DMS53 treated with DMSO at 0.1 percent for 48 hours (cell line): ENCODE results near the gene FAM171A1.
"Not testable (repeated sequence)": the region's sequence is repeated elsewhere in the genome, so short reads cannot be mapped to it uniquely, and the experiment has no call there.

ENCODE experiments used
- DNase-seq: peaks from one replicate; lab custom pipeline; 2025; ENCODE audit not compliant: unreplicated experiment; lab: John Stamatoyannopoulos, UW

FAM171A1 gene

DNA sequence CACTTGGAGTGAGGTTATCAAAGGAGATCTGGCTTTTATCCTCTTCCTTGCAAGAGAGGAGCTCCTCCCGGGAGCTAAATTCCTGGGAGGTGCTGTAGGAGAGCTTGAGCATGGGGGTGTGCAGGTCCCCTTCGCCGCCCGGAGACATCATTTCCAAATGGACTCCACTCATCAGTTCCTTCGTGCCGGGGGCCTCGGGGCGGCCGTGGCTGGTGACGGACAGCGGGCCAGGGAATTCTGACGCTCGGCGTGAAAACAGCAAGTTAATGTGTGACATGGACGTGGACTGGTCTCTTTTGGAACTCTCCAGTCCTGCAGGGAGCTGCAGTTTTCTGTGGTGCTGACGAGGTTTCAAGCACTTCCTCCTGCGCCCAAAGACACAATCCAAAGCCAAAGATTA lies 156.9 kb downstream of the FAM171A1 start:
- no peak for DNase-seq

DNA sequence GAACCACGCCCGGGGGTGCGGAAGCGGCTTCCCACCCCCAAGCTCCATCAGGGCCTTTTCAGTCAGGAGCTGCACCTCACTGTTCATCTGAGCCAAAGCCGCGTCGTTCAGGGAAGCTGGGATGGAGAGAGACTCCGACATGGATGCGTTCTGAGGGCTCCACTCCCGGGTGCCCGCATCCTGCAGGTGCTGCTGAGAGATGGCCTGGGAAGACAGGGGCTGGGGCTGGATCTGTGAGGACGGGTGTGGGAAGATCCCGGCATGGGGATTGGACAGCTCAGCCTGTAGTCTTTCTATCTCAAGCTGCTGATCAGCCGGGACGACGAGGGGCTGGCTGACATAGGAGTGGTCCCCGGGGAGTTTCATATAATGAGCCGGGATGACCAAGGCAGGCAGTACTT lies 157.6 kb downstream of the FAM171A1 start:
- no peak for DNase-seq

- no peak for DNase-seq
These were observed 159.6 kb downstream of the FAM171A1 start for GRCh38 chr10:15211464-15211979.

GRCh38 chr10:15210521-15210920 lies 160.6 kb downstream of the FAM171A1 start:
- no peak for DNase-seq

DNA sequence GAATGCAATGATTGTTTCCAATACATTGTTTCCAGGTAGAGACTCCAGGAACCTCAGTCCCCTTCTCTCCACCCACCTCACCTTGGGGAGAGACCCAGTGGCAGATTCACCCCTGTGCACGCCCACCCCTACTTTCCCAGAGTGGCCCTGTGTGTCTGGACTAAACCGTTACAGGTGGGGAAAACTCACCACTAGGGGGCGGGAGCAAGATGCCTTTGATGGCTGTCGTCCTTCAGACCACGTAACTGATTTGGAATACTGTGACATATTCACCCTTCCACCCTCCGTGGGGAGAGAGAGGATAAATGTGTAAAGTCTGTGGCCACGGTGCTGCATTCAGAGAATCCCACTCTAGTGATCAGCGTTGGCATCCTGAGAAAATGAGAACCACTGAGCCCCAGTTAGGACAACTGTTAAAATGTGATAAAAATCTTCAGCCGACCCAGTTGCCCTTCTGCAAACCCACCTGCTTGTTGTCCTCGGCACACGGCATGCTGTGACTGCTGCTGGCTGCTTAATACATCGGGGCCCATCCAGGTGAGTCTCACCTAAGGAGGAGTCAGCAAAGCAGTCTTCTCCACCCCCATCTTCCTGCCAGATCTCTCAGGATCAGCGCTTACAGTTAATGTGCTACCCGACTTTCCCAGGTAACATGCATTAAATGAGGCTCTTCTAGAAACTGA lies 161.1 kb downstream of the FAM171A1 start:
- no peak for DNase-seq

DNA sequence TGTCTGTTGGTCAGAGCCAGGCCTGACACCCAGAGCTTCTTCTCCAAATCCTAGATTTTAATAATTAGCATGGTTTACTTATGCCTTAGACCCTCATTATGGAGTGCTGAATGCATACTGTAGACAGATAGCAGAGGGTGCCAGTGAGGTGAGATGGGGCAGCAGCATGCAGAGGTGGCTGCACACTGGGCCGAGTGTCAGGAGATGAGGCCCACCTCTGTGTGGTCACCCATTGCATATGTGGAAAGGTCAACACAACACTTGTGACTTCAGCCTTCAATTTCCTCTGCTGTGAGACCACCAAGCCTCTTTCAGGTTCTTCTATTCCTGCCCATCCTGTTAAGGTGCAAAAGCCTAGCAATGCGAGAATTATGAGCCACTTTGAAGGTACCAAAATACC lies 162.9 kb downstream of the FAM171A1 start:
- no peak for DNase-seq

- not testable (repeated sequence) for DNase-seq
These were observed 163.7 kb downstream of the FAM171A1 start for GRCh38 chr10:15207410-15207809.

DNA sequence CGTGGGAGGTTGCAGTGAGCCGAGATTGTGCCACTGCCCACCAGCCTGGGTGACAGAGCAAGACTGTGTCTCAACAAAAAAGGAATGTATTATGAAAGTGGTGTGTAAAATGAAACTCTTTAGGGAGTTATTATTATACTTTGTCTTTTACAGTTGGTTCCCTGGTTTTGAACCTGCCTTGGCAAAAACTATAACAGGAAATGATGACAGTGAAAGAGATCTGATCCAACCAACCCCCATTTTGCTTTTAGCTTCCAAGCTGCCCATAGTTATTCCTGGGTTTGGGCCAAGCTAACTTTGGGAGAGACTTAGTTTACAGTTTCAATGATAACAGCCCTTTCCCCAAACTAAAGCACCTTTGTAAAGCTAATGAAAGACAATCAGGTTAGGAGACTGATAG lies 168.4 kb downstream of the FAM171A1 start:
- DNase-seq: no peak

DNA sequence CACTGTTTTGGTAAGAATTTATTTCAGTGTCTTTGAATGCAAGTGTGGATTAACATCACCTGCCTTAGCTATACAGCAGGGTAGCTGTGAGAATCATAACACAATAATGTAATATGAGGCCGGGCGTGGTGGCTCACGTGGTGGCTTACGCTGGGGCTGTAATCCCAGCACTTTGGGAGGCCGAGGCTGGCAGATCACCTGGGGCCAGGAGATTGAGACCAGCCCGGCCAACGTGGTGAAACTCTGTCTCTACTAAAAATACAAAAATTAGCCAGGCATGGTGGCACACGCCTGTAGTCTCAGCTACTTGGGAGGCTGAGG lies 168.8 kb downstream of the FAM171A1 start:
- not testable (repeated sequence) for DNase-seq

DNA sequence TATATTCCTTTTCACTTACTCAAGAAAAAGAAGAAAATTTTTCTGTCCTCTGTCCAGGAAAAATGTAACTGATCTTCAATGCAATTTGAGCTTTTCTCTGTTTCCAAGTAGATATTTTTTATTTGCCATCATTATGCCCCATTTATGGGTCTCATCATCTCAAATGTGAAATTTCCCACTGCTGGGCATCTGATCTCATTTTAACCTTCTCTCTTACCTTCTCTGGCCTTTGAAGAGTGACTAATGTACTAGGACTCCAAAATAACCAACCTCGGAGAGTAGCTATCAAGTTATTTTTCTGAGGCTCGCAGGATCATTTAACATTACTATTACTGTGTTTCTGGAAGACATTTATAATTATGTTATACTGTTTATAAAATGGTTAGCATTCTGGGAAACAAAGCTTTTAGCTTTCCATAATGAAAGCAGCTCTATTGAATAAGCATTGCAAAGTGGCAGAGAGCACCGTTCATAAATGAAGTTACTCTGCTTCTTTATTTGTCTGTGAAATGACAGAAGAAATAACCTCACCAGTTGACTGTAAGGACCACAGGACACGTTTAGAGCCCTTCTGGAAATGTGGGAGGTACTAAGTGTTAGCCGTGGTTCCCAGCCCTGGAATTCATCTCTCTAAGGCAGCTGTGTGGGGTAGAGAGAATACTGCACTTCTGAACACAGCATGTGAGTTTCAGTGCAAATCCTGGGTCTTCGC lies 169.3 kb downstream of the FAM171A1 start:
- no peak for DNase-seq

DNA sequence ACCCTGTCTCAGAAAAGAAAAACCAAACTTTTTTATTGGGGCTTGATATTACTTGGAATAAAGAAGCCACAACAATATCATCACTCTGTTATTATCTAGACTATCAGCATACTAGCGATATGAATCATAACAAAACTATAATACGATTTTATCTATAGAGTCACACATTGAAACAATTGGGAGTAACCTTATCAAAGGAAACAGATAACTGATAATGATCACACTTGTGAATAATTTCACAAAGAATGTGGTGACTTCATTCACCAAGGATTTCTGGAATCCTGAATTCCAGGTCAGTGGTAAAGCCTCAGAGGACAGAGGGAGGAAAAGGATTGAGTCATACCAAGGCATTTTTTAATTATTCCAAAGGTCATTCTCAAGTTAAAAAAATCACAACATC lies 170.5 kb downstream of the FAM171A1 start:
- DNase-seq: no peak

DNA sequence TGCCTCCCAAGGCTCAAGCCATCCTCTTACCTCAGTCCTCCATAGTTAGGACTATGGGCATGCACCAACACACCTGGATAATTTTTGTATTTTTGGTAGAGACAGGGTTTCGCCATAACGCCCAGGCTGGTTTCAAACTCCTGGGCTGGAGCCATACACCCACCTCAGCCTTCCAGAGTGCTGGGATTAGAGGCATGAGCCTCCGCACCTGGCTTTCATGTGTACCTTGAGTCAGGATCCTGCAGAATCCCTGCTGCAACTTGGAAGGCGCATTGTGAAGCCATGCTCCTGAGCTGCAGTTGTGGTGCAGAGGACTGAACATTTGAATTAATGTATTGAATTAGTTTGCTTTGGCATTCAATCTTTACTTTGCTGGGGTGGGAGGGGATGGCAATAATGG lies 173.2 kb downstream of the FAM171A1 start:
- no peak for DNase-seq

DNA sequence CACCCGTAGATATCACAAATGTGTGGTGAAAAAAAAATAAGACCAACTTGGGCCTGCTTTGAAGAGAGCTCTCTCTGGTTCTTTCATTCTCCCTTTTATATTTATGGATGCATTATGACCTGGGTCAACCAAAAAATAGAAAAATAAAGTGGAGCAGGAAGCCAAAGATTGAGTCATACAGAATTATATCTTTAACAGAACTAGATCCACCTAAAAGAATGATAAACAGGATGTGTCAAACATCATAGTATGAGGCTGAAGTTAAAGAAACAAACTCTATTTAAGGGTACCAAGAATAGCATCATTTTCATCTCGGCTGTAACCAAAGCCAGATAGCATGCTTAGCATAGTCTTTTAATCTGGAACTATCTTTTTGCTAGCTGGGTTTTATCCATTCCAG lies 173.8 kb downstream of the FAM171A1 start:
- no peak for DNase-seq

DNA sequence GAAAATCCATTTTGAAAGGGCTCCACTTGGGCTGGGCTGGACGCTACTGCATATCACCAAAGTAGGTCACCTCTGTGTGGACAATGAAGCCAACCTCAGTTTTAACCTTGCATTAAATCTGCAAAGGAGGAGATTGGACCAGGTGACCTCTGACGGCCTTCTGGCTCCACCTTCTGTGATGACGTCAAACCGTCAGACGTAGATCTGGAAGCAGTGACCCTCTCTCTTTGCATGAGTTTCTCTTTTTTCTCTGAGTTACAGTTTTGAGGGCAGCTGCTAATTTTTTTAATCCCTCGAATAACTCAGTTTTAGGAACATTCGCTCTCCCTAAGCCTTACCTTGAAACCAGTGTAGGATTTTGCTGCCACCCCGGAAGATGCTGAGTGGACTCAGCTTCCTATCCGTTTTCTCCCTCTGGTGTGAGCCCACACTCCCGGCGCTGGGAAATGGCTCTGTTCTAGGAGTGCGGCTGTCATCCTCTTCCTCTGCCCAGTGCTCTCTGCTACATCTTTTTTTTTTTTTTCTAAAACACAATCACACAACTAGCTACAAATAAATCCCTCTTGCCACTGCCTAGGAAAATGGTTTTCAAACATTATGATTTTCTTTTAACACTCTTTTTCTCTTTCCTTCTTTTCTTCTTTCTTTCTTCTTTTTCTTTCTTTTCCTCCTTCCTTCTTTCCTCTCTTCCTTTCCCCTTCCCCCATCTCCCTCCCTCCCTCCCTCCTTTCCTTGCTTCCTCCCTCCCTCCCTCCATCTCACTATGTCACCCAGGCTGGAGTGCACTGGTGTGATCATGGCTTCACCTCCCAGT lies 174.9 kb downstream of the FAM171A1 start:
- DNase-seq: no peak

GRCh38 chr10:15189133-15189885 lies 181.8 kb downstream of the FAM171A1 start:
- no peak for DNase-seq

DNA sequence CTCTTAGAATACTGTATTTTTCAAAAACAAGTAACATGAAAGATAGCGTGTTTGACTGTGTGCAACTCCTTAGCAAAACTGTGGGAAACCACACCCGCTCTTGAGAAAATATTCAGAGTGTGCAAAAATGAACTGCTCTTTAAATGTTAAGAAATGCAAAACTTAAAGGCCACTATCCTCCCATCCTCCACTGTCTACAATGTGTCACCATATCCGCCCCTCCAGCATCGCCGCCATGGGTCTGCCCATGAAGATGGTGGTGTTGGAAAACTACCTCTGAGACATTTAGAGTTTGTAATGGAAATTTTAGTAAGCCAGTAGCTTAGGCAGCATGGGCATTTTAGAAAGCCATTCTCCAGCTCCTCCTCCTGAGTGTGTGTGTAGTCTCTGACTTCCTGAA lies 182.5 kb downstream of the FAM171A1 start:
- DNase-seq: no peak

GRCh38 chr10:15183689-15184481 lies 187.2 kb downstream of the FAM171A1 start:
- no peak for DNase-seq

- DNase-seq: no peak
These were observed 188.4 kb downstream of the FAM171A1 start for GRCh38 chr10:15182540-15183207.

DNA sequence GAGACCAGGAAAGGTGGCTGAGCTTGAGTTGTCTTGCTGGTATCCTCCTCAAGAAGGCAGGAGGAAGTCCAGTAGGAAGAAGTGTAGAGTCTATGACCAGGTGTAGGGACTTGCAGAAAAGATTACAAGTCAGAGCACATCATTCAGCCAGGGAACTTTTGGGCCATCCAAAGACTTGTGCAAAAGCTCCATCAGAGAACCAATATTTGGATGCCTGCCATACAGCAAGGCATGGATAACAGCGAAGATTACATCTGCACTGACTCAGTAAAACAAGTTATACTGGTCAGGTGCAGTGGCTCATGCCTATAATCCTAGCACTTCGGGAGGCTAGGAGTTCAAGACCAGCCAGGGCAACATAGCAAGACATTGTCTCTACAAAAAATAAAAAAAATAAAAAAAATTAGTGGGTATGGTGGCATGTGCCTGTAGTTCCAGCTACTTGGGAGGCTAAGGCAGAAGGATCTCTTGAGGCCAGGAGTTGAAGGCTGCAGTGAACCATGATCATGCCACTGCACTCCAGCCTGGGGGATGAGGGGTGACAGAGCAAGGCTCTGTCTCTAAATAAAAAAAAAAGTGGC lies 189.4 kb downstream of the FAM171A1 start:
- DNase-seq: no peak
